Measurements from ENCODE around the gene P3R3URF. TPM values are rescaled to one million over a fixed set of nuclear protein-coding genes. Genes with fewer than 3 reads are reported as not detected.

P3R3URF gene
- total and polyA plus RNA-seq, 2 donors (not counting 3 experiments of a cell fraction or from before 2014, with no cell fraction given): not detected

DNA sequence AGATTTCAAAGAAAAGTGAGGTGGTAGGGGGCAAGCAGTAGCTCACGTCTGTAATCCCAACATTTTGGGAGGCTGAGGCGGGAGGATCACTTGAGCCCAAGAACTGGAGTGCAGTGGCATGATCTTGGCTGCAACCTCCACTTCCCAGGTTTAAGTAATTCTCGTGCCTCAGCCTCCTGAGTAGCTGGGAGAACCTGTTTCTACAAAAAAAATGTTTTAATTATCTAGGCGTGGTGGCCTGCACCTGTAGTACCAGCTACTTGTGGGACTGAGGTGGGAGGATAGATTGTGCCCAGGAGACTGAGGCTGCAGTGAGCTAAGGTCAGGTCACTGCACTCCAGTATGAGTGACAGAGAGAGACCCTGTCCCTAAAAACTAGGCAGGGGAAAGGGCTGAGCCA lies 4.0 kb downstream of the P3R3URF start:
- H3K36me3 ChIP-seq (ENCODE audit: control insufficient read depth in 2 of 2, extremely low read depth in 1 of 2, insufficient read depth in 2 of 2, low read length in 2 of 2): no peaks in the 10 kb centered on the region
- DNase-seq (ENCODE audit: low read depth, low spot score) (no peak), FAIRE-seq (no peak)
- ChIA-PET CTCF (interaction anchor here (1.0 to 2.8 kb wide), 4 partner anchors 9 to 133 kb away, joined by 3 to 15 read pairs (median 4); no protein-coding TSS in a partner anchor), POLR2A (interaction anchor here (0.9 kb wide), 1 partner anchor 40 kb away, joined by 3 read pairs; the partner anchor contains the start of gene PIK3R3)
- intact Hi-C loops (cut with micrococcal nuclease) (no loop called here), dilution Hi-C loops (cut with MboI; ENCODE audit: extremely low pct_ligation_motif_present, low sequenced_read_pairs) (no loop called here)
- peaks cover 7% of the 10 kb centered on the region for H3K4me1 ChIP-seq (ENCODE audit: control insufficient read depth, extremely low read depth, insufficient read depth, low read length)
- H3K4me2 ChIP-seq (ENCODE audit: insufficient read depth, low read length): no peak overlapping the region
- no peaks in the 10 kb centered on the region for H3K9me3 ChIP-seq (replicated peaks; ENCODE audit: control insufficient read depth, insufficient read depth, low read length)
- no peak overlapping the region for H3K9ac ChIP-seq (replicated peaks; ENCODE audit: extremely low read depth, insufficient read depth, low read length)
- H3K79me2 ChIP-seq (ENCODE audit: control insufficient read depth, insufficient read depth, low read length): no peaks in the 10 kb centered on the region
- H2AFZ ChIP-seq (ENCODE audit: low read depth, low read length): no peak overlapping the region
- H3K27ac ChIP-seq (ENCODE audit: insufficient read depth, low read depth, low read length): no peak overlapping the region
- H3K27me3 ChIP-seq (ENCODE audit: control insufficient read depth in 2 of 2, insufficient read depth in 2 of 2, low read length in 2 of 2): peaks cover 0 to 7% of the 10 kb centered on the region in 2 experiments
- no peaks in the 10 kb centered on the region for H3K9me1 ChIP-seq (replicated peaks; ENCODE audit: control insufficient read depth, extremely low read depth, insufficient read depth, low read length)
- no peak overlapping the region for H3K4me3 ChIP-seq (replicated peaks in 1 of 3; ENCODE audit: insufficient read depth in 1 of 3, low read depth in 1 of 3, low read length in 3 of 3)
- TF ChIP-seq POLR2A (IDR thresholded peaks at IDR 0.05; ENCODE audit: low read depth, low read length): no peak
- TF ChIP-seq EZH2 (IDR thresholded peaks at IDR 0.05; ENCODE audit: borderline replicate concordance, low read depth, low read length, severe bottlenecking): no peak
- TF ChIP-seq, protein P1, sequence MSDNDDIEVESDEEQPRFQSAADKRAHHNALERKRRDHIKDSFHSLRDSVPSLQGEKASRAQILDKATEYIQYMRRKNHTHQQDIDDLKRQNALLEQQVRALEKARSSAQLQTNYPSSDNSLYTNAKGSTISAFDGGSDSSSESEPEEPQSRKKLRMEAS (IDR thresholded peaks at IDR 0.05; ENCODE audit: insufficient read depth, insufficient read length): no peak
- no peak for TF ChIP-seq GATA2 (IDR thresholded peaks at IDR 0.05; ENCODE audit: insufficient read depth, insufficient read length, low read depth, low read length)
- TF ChIP-seq, protein P2, sequence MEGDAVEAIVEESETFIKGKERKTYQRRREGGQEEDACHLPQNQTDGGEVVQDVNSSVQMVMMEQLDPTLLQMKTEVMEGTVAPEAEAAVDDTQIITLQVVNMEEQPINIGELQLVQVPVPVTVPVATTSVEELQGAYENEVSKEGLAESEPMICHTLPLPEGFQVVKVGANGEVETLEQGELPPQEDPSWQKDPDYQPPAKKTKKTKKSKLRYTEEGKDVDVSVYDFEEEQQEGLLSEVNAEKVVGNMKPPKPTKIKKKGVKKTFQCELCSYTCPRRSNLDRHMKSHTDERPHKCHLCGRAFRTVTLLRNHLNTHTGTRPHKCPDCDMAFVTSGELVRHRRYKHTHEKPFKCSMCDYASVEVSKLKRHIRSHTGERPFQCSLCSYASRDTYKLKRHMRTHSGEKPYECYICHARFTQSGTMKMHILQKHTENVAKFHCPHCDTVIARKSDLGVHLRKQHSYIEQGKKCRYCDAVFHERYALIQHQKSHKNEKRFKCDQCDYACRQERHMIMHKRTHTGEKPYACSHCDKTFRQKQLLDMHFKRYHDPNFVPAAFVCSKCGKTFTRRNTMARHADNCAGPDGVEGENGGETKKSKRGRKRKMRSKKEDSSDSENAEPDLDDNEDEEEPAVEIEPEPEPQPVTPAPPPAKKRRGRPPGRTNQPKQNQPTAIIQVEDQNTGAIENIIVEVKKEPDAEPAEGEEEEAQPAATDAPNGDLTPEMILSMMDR (IDR thresholded peaks at IDR 0.05; ENCODE audit: extremely low read depth in 1 of 2, insufficient read depth in 1 of 2, low read depth in 1 of 2, low read length in 2 of 2): no peak
- TF ChIP-seq MYC (IDR thresholded peaks at IDR 0.05; ENCODE audit: low read depth, low read length): no peak
- TF ChIP-seq POLR2AphosphoS5 (IDR thresholded peaks at IDR 0.05; ENCODE audit: insufficient read depth, low read depth, low read length): no peak
- TF ChIP-seq FOS (IDR thresholded peaks at IDR 0.05; ENCODE audit: borderline replicate concordance, insufficient read depth, low read length): no peak
- no peak for TF ChIP-seq JUN (IDR thresholded peaks at IDR 0.05; ENCODE audit: borderline replicate concordance, insufficient read depth, insufficient read length, low read depth)
- no TSS peak for BruUV-seq (replicated peaks)
- no peaks in the 10 kb centered on the region for H4K20me1 ChIP-seq (replicated peaks; ENCODE audit: control insufficient read depth, extremely low read depth, insufficient read depth, low read length)
